COLO668 (cell line): Measurements from ENCODE around the gene GATM.

Source experiments
- DNase-seq: peaks from one replicate; lab custom pipeline; 2025; ENCODE audit not compliant: unreplicated experiment; lab: John Stamatoyannopoulos, UW

Gene GATM

GRCh38 chr15:45378149-45378912 lies at the start of gene GATM:
Gene GATM, minus strand, starts transcription at chr15:45378544. Its CDS starts 91 bp downstream, at chr15:45378453.
- DNase-seq: peak; percentile 80

GRCh38 chr15:45427085-45427484 lies 48.7 kb upstream of the GATM start:
- no peak for DNase-seq

- DNase-seq: no peak
Observed at GRCh38 chr15:45425135-45425534, 46.8 kb upstream of the GATM start.

- DNase-seq: no peak
Observed at GRCh38 chr15:45424429-45424828, 46.1 kb upstream of the GATM start.

GRCh38 chr15:45417303-45417950 lies 39.1 kb upstream of the GATM start:
- DNase-seq: no peak

GRCh38 chr15:45414215-45414885 lies 36.0 kb upstream of the GATM start:
- no peak for DNase-seq

- DNase-seq: no peak
Observed at GRCh38 chr15:45409596-45409995, 31.3 kb upstream of the GATM start.

GRCh38 chr15:45407786-45408185 lies 29.4 kb upstream of the GATM start:
- DNase-seq: no peak

- DNase-seq: peak; percentile 50
Observed at GRCh38 chr15:45402955-45403877, 24.9 kb upstream of the GATM start.

GRCh38 chr15:45402162-45402954 lies 24.0 kb upstream of the GATM start:
- DNase-seq: peak; percentile 96

- DNase-seq: no peak
Observed at GRCh38 chr15:45401665-45402161, 23.4 kb upstream of the GATM start.

GRCh38 chr15:45399381-45400212 lies 21.3 kb upstream of the GATM start:
- no peak for DNase-seq

GRCh38 chr15:45397116-45397665 lies 18.8 kb upstream of the GATM start:
- no peak for DNase-seq

GRCh38 chr15:45395943-45396342 lies 17.6 kb upstream of the GATM start:
- DNase-seq: no peak

GRCh38 chr15:45394681-45395080 lies 16.3 kb upstream of the GATM start:
- no peak for DNase-seq

- no peak for DNase-seq
Observed at GRCh38 chr15:45393851-45394250, 15.5 kb upstream of the GATM start.

- no peak for DNase-seq
Observed at GRCh38 chr15:45392584-45392855, 14.2 kb upstream of the GATM start.

GRCh38 chr15:45391746-45392583 lies 13.6 kb upstream of the GATM start:
- no peak for DNase-seq
